GM18511 (cell line): ENCODE data around the gene IL17RD.

Experiments
- ATAC-seq: cut with Tn5 transposase; IDR thresholded peaks from one replicate; pipeline ENCODE4 v1.9.1; 2021; ENCODE audit warnings: mild to moderate bottlenecking, moderate library complexity; ENCODE audit not compliant: unreplicated experiment

The IL17RD gene

GRCh38 chr3:57131210-57131588 lies 34.0 kb downstream of the IL17RD start:
- no peak for ATAC-seq

- ATAC-seq = no peak
These were observed 34.5 kb downstream of the IL17RD start for GRCh38 chr3:57130571-57131209.

GRCh38 chr3:57128826-57129667 lies 36.1 kb downstream of the IL17RD start:
- ATAC-seq = no peak

GRCh38 chr3:57127891-57128518 lies 37.1 kb downstream of the IL17RD start:
- no peak for ATAC-seq

- no peak for ATAC-seq
These were observed 38.9 kb downstream of the IL17RD start for GRCh38 chr3:57126244-57126643.

GRCh38 chr3:57120451-57121174 lies 44.5 kb downstream of the IL17RD start:
- ATAC-seq = no peak

GRCh38 chr3:57120040-57120439 lies 45.1 kb downstream of the IL17RD start:
- no peak for ATAC-seq

- ATAC-seq = no peak
These were observed 46.9 kb downstream of the IL17RD start for GRCh38 chr3:57118254-57118653.

GRCh38 chr3:57116501-57116900 lies 48.7 kb downstream of the IL17RD start:
- no peak for ATAC-seq

GRCh38 chr3:57112206-57112605 lies 52.9 kb downstream of the IL17RD start:
- ATAC-seq = no peak

- ATAC-seq = no peak
These were observed 54.4 kb downstream of the IL17RD start for GRCh38 chr3:57110798-57111197.

GRCh38 chr3:57110214-57110613 lies 54.9 kb downstream of the IL17RD start:
- ATAC-seq = no peak

GRCh38 chr3:57109437-57110199 lies 55.5 kb downstream of the IL17RD start:
- no peak for ATAC-seq

- ATAC-seq = no peak
These were observed 56.5 kb downstream of the IL17RD start for GRCh38 chr3:57108684-57109083.

- no peak for ATAC-seq
These were observed 59.6 kb downstream of the IL17RD start for GRCh38 chr3:57105585-57105984.

GRCh38 chr3:57100046-57100695 lies 65.0 kb downstream of the IL17RD start:
- peak; percentile 54 for ATAC-seq

GRCh38 chr3:57098418-57099310 lies 66.5 kb downstream of the IL17RD start:
- ATAC-seq = no peak

GRCh38 chr3:57097536-57097935 lies 67.6 kb downstream of the IL17RD start:
- no peak for ATAC-seq

- ATAC-seq = no peak
These were observed 69.8 kb downstream of the IL17RD start for GRCh38 chr3:57095363-57095762.
